ENCODE data around the gene SLC47A2.

GRCh38 chr17:19737305-19738072 lies 21.1 kb upstream of the SLC47A2 start:
- TF ChIP-seq CTCF (IDR thresholded peaks at IDR 0.05; ENCODE audit: insufficient read depth, low read length) = no peak
- no peak for TF ChIP-seq GABPA (IDR thresholded peaks at IDR 0.05; ENCODE audit: low read depth)
- no peak for TF ChIP-seq POLR2AphosphoS5 (IDR thresholded peaks at IDR 0.05; ENCODE audit: low read depth)
- TF ChIP-seq REST (IDR thresholded peaks at IDR 0.05; ENCODE audit: insufficient replicate concordance, low read depth) = no peak
